ENCODE measurements around the gene RABGAP1L.

GRCh38 chr1:174800216-174800851 is 641.0 kb downstream of the RABGAP1L start:
- TF ChIP-seq CTCF (IDR thresholded peaks at IDR 0.05) (no peak), POLR2A (IDR thresholded peaks at IDR 0.05) (no peak)

Data from body of pancreas (tissue), 4 donors.